SH-SY5Y (cell line): ENCODE results near the gene CELF2.

Source experiments
- GATA2 ChIP-seq: IDR thresholded peaks from 2 replicates; pipeline ENCODE4 v1.6.1; 2011; ENCODE audit warnings: mild to moderate bottlenecking, low read depth, low read length
- GATA3 ChIP-seq: IDR thresholded peaks from 2 replicates; pipeline ENCODE4 v1.6.1; 2011; ENCODE audit warnings: low read depth, mild to moderate bottlenecking, low read length, moderate library complexity

- TF ChIP-seq GATA2 = no peak
- no peak for TF ChIP-seq GATA3
These were observed 231.6 kb downstream of the CELF2 start for GRCh38 chr10:11249152-11249807.
